Measurements from ENCODE around the gene SLC29A1. TPM values are rescaled to one million over a fixed set of nuclear protein-coding genes. Genes with fewer than 3 reads are reported as not detected.

Gene SLC29A1
- total and polyA plus RNA-seq, 9 of the 15 experiments (the other 6 are each of a cell fraction or from before 2014, with no cell fraction given), result 18.9 to 170 (median 57.7) TPM

DNA sequence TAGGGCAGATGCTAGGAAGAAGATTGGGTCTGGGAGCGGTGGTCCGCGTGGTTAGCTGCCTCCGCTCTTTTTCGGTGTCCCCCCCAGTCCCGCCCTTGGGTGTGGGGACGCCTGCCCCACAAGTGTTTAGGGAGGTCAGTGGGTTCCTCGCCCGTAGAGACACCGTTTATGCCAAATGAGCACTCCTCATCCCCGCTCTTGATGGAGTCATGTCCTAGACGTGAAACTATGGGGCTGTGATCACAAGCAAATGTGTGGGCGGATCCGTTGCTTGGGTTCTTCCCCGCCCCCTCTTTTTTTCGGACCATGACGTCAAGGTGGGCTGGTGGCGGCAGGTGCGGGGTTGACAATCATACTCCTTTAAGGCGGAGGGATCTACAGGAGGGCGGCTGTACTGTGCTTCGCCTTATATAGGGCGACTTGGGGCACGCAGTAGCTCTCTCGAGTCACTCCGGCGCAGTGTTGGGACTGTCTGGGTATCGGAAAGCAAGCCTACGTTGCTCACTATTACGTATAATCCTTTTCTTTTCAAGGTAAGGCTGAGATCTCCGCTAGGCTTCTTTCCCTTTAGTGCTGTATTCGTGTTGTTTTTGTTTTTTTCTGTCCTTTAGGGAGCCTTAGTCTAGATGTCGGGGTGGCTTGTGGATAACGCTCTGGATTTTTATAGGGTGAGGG lies 23.4 kb downstream of the SLC29A1 start, which contains the start of gene HSP90AB1 (continued):
- TF ChIP-seq, protein P1, sequence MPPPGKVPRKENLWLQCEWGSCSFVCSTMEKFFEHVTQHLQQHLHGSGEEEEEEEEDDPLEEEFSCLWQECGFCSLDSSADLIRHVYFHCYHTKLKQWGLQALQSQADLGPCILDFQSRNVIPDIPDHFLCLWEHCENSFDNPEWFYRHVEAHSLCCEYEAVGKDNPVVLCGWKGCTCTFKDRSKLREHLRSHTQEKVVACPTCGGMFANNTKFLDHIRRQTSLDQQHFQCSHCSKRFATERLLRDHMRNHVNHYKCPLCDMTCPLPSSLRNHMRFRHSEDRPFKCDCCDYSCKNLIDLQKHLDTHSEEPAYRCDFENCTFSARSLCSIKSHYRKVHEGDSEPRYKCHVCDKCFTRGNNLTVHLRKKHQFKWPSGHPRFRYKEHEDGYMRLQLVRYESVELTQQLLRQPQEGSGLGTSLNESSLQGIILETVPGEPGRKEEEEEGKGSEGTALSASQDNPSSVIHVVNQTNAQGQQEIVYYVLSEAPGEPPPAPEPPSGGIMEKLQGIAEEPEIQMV (tag; conservative IDR thresholded peaks at IDR 0.05; ENCODE audit: low read depth), result no peak
- TF ChIP-seq COPS2 (conservative IDR thresholded peaks at IDR 0.05), result no peak
- peak in 1 of 2 experiments; percentile 68; a peak in 1 of 4 replicates for TF ChIP-seq TEAD1 (CRISPR knock-in tag; IDR thresholded peaks at IDR 0.05)
- peak; percentile 92 for TF ChIP-seq TOE1 (IDR thresholded peaks at IDR 0.05; ENCODE audit: borderline replicate concordance)
- peak; percentile 95 for TF ChIP-seq TOE1 (CRISPR knock-in tag; IDR thresholded peaks at IDR 0.05; ENCODE audit: borderline replicate concordance, low read depth)
- 0 out of 2 replicates have a peak, but pooled peaks have one; percentile 37 for TF ChIP-seq ZNF3 (CRISPR knock-in tag; IDR thresholded peaks at IDR 0.05)
- no peak; the same call in 1 of the 2 replicates for TF ChIP-seq ZEB2 (IDR thresholded peaks at IDR 0.05)
- no peak for TF ChIP-seq ZNF133 (CRISPR knock-in tag; IDR thresholded peaks at IDR 0.05)
- no peak; the same call in 1 of the 2 replicates for TF ChIP-seq L3MBTL2 (IDR thresholded peaks at IDR 0.05)
- TF ChIP-seq PPARD (CRISPR knock-in tag; IDR thresholded peaks at IDR 0.05), result no peak
- TF ChIP-seq, protein P2, sequence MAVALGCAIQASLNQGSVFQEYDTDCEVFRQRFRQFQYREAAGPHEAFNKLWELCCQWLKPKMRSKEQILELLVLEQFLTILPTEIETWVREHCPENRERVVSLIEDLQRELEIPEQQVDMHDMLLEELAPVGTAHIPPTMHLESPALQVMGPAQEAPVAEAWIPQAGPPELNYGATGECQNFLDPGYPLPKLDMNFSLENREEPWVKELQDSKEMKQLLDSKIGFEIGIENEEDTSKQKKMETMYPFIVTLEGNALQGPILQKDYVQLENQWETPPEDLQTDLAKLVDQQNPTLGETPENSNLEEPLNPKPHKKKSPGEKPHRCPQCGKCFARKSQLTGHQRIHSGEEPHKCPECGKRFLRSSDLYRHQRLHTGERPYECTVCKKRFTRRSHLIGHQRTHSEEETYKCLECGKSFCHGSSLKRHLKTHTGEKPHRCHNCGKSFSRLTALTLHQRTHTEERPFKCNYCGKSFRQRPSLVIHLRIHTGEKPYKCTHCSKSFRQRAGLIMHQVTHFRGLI (CRISPR knock-in tag; IDR thresholded peaks at IDR 0.05), result no peak
- TF ChIP-seq ADNP (tag; IDR thresholded peaks at IDR 0.05), result no peak
- TF ChIP-seq, protein P3, sequence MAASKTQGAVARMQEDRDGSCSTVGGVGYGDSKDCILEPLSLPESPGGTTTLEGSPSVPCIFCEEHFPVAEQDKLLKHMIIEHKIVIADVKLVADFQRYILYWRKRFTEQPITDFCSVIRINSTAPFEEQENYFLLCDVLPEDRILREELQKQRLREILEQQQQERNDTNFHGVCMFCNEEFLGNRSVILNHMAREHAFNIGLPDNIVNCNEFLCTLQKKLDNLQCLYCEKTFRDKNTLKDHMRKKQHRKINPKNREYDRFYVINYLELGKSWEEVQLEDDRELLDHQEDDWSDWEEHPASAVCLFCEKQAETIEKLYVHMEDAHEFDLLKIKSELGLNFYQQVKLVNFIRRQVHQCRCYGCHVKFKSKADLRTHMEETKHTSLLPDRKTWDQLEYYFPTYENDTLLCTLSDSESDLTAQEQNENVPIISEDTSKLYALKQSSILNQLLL (CRISPR knock-in tag; IDR thresholded peaks at IDR 0.05; ENCODE audit: borderline replicate concordance), result no peak
- TF ChIP-seq, protein P4, sequence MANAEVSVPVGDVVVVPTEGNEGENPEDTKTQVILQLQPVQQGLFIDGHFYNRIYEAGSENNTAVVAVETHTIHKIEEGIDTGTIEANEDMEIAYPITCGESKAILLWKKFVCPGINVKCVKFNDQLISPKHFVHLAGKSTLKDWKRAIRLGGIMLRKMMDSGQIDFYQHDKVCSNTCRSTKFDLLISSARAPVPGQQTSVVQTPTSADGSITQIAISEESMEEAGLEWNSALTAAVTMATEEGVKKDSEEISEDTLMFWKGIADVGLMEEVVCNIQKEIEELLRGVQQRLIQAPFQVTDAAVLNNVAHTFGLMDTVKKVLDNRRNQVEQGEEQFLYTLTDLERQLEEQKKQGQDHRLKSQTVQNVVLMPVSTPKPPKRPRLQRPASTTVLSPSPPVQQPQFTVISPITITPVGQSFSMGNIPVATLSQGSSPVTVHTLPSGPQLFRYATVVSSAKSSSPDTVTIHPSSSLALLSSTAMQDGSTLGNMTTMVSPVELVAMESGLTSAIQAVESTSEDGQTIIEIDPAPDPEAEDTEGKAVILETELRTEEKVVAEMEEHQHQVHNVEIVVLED (CRISPR knock-in tag; IDR thresholded peaks at IDR 0.05), result no peak
- TF ChIP-seq TEAD4 (IDR thresholded peaks at IDR 0.05; ENCODE audit: low read length), result peak; percentile 76
- 0 out of 2 replicates have a peak, but pooled peaks have one; percentile 11 for TF ChIP-seq TEAD4 (CRISPR knock-in tag; IDR thresholded peaks at IDR 0.05; ENCODE audit: borderline replicate concordance)
- TF ChIP-seq NR2C1 (IDR thresholded peaks at IDR 0.05), result peak; percentile 52; the same call in 1 of the 2 replicates
- TF ChIP-seq NR2C1 (tag; IDR thresholded peaks at IDR 0.05), result no peak
- TF ChIP-seq ZNF785 (CRISPR knock-in tag; IDR thresholded peaks at IDR 0.05), result no peak
- no peak for TF ChIP-seq MCM5 (IDR thresholded peaks at IDR 0.05; ENCODE audit: low read depth)
- TF ChIP-seq ZNF668 (CRISPR knock-in tag; IDR thresholded peaks at IDR 0.05), result no peak
- peak; percentile 99 for TF ChIP-seq GTF2E2 (tag; IDR thresholded peaks at IDR 0.05)
- peak; percentile 48 to 60; a peak in 2 of 4 replicates for TF ChIP-seq TRIM24 (IDR thresholded peaks at IDR 0.05)
- TF ChIP-seq DACH1 (IDR thresholded peaks at IDR 0.05; ENCODE audit: partially characterized antibody), result no peak
- peak; percentile 82 for TF ChIP-seq NFIC (IDR thresholded peaks at IDR 0.05)
- no peak for TF ChIP-seq ZNF354B (CRISPR knock-in tag; IDR thresholded peaks at IDR 0.05)
